Neural crest cell (in vitro differentiated cells): ENCODE data around the gene CCDC51. TPM values are rescaled to one million over a fixed set of nuclear protein-coding genes. Genes with fewer than 3 reads are reported as not detected.

Source experiments
- DNase-seq: peaks from one replicate; pipeline ENCODE4 v3.0.0; 2021; ENCODE audit warnings: low read depth, mixed read lengths, low spot score
- H3K27ac Mint-ChIP-seq: one replicate; pipeline ENCODE4 v1.8.0; 2021; ENCODE audit warnings: mild to moderate bottlenecking, mixed read lengths; ENCODE audit not compliant: unreplicated experiment
- H3K27me3 Mint-ChIP-seq: 2 replicates; pipeline ENCODE4 v1.8.0; 2021; ENCODE audit warnings: low read depth, mild to moderate bottlenecking, mixed read lengths
- H3K36me3 Mint-ChIP-seq: 2 replicates; pipeline ENCODE4 v1.8.0; 2021; ENCODE audit warnings: low read depth, mild to moderate bottlenecking, mixed read lengths
- H3K4me1 Mint-ChIP-seq: 2 replicates; pipeline ENCODE4 v1.8.0; 2021; ENCODE audit warnings: mixed read lengths
- H3K4me3 Mint-ChIP-seq: one replicate; pipeline ENCODE4 v1.8.0; 2021; ENCODE audit warnings: mild to moderate bottlenecking, mixed read lengths
- H3K9me3 Mint-ChIP-seq: 2 replicates; pipeline ENCODE4 v1.8.0; 2021; ENCODE audit warnings: mixed read lengths
- total RNA-seq: library from RNA; stranded (reverse); gene quantifications from 2 replicates; pipeline ENCODE4 v1.2.1, GENCODE V29; 2021
- TF ChIP-seq, protein P1 (sequence below): fragments of 200-600 bp; sonication (generic); conservative IDR thresholded peaks from 2 replicates; pipeline ENCODE4 v1.5.0; 2021; ENCODE audit warnings: antibody characterized with exemption, mild to moderate bottlenecking

The CCDC51 gene
- total RNA-seq, 1 donor from 2014 or later, result 12.4 TPM

GRCh38 chr3:48408823-48409281 lies 31.1 kb downstream of the CCDC51 start:
- Mint-ChIP-seq H3K36me3 (peaks cover 4% of the 10 kb centered on the region), H3K4me3 (no peak overlapping the region), H3K4me1 (no peaks in the 10 kb centered on the region), H3K27ac (no peak overlapping the region), H3K9me3 (no peaks in the 10 kb centered on the region), H3K27me3 (no peaks in the 10 kb centered on the region)
- TF ChIP-seq, protein P1, sequence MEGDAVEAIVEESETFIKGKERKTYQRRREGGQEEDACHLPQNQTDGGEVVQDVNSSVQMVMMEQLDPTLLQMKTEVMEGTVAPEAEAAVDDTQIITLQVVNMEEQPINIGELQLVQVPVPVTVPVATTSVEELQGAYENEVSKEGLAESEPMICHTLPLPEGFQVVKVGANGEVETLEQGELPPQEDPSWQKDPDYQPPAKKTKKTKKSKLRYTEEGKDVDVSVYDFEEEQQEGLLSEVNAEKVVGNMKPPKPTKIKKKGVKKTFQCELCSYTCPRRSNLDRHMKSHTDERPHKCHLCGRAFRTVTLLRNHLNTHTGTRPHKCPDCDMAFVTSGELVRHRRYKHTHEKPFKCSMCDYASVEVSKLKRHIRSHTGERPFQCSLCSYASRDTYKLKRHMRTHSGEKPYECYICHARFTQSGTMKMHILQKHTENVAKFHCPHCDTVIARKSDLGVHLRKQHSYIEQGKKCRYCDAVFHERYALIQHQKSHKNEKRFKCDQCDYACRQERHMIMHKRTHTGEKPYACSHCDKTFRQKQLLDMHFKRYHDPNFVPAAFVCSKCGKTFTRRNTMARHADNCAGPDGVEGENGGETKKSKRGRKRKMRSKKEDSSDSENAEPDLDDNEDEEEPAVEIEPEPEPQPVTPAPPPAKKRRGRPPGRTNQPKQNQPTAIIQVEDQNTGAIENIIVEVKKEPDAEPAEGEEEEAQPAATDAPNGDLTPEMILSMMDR, result no peak
- DNase-seq, result no peak

DNA sequence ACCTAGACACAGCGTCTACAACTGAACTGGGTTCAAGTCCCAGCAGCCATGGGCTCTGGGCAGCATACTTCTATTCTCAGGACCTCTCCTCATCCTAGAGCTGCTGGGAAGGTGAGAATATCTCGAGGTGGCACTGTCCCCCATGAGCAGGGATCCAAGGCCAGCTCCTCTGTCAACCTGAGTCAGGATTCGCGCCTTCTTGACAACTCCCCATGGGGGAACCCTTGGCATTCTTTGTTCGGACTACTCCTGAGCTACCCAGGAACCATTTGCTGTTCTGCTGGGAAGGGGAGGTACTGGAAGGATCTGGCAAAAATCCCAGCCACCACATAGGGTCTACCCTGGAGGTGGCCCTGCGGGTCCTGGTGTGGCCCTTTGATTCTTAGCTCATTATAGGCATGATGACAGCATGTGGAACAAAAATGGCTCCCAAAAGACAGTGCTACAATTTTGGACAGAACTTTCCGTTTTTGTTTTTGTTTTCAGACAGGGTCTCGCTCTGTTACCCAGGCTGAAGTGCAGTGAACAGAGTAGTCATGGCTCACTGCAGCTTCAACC lies 32.3 kb downstream of the CCDC51 start:
- TF ChIP-seq, protein P1, result no peak
- Mint-ChIP-seq H3K4me1 (no peaks in the 10 kb centered on the region), H3K9me3 (no peaks in the 10 kb centered on the region), H3K27ac (peak overlapping the region; percentile 57), H3K4me3 (no peak overlapping the region), H3K27me3 (no peaks in the 10 kb centered on the region), H3K36me3 (peaks cover 6% of the 10 kb centered on the region)
- DNase-seq, result no peak

DNA sequence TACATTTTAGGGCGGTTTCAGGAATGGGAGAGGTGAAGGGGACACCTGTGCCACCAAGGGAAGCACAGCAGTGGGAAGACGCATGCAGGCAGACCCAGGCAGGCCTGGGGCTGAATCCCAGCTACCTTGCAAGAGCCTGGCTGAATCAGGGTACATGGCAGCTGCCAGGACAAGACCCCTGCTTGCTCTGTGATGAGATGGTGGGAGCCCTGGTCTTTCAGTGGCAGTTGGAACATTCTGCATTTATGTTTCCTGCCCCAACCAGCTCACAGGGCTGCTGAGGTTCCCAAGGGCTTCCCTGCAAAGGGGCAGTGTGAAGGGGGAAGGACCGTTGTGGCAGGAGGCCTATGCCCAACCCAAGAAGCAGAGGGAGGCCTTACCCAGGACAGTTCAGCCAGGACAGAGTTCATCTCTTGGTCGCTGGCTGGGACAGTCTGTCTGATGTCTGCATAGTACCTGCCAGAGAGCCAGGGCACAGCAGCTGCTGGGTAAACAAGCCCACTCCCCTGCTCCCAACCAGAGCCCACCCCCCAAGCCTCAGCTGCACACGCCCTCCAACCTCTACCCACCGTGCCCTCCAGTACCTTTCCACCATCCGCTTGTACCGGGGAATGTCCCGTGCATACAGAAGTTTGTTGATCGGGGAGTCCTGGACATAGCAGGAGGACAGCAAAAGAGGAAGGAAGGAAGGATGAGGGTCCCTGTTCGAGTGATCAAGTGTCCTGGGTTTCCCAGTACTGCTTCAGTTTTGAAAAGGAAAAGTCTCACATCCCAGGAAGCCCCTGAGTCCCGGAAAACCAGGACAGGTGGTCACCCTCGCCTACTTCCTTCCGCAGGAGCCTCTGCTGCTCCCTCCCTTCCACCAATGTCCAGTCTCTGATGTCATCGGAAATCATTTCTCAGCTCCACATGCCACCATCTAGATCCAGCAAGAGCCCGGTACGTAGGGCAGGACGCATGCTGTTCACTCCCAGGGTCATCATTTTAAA lies 33.2 kb downstream of the CCDC51 start:
- no peaks in the 10 kb centered on the region for H3K4me1 Mint-ChIP-seq
- H3K9me3 Mint-ChIP-seq, result no peaks in the 10 kb centered on the region
- TF ChIP-seq, protein P1, result no peak
- H3K27ac Mint-ChIP-seq, result peak overlapping the region; percentile 57
- peaks cover 6% of the 10 kb centered on the region for H3K36me3 Mint-ChIP-seq
- H3K4me3 Mint-ChIP-seq, result no peak overlapping the region
- H3K27me3 Mint-ChIP-seq, result no peaks in the 10 kb centered on the region
- no peak for DNase-seq

DNA sequence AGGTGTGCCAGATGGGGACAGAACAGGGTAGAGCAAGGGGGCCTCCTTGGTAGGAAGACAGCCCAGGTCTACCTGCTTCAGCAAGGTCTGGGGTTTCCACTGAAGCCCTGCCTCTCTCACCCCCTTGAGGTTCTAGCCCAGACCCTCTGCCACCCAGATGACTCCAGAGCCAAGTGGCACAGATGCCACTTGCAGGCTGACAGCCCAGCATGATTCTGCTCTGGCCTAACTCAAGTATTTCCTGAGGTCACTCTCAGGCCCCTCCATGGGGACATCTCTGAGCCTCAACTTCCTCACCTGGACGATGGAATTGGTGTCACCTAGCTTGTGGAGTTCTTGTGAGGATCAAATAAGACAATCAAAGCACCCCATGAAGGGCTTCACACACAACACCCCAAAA lies 33.9 kb downstream of the CCDC51 start:
- no peak overlapping the region for H3K27ac Mint-ChIP-seq
- no peaks in the 10 kb centered on the region for H3K4me1 Mint-ChIP-seq

GRCh38 chr3:48405343-48405881 lies 34.5 kb downstream of the CCDC51 start:
- Mint-ChIP-seq H3K4me1 (no peaks in the 10 kb centered on the region), H3K36me3 (peaks cover 10% of the 10 kb centered on the region), H3K9me3 (no peaks in the 10 kb centered on the region), H3K4me3 (no peak overlapping the region), H3K27ac (no peak overlapping the region), H3K27me3 (no peaks in the 10 kb centered on the region)
- TF ChIP-seq, protein P1, result no peak
- DNase-seq, result no peak

More for the DNA sequence above, 33.9 kb downstream of the CCDC51 start:
- TF ChIP-seq, protein P1, result no peak
- H3K36me3 Mint-ChIP-seq, result peaks cover 7% of the 10 kb centered on the region
- H3K9me3 Mint-ChIP-seq, result no peaks in the 10 kb centered on the region
- no peak for DNase-seq
- H3K27me3 Mint-ChIP-seq, result no peaks in the 10 kb centered on the region
- H3K4me3 Mint-ChIP-seq, result no peak overlapping the region
